HepG2 (cell line): ENCODE results near the gene TMEM221. TPM values are rescaled to one million over a fixed set of nuclear protein-coding genes. Genes with fewer than 3 reads are reported as not detected.

ENCODE experiments used
- ATAC-seq: fragments of 200-7000 bp; cut with Tn5 transposase; 3 replicates; pipeline ENCODE4 v1.9.1; 2020; ENCODE audit warnings: mild to moderate bottlenecking, moderate library complexity
- BruUV-seq: library from RNA; stranded (reverse); fragments of 400-500 nt; replicated peaks from 2 replicates; lab custom pipeline; 2021; lab: Mats Ljungman, UMichigan
- CTCF ChIA-PET: fragments of 300-600 bp; formaldehyde crosslinking; extraction: SDS; loops from one replicate; lab custom pipeline; 2021; ENCODE audit warnings: low total read pairs, inconsistent platforms, low intra/inter-chr PET ratio; lab: Yijun Ruan, JAX
- POLR2A ChIA-PET: fragments of 350-600 bp; sonication (Branson Sonifier 250); formaldehyde crosslinking; loops from one replicate; lab custom pipeline; 2020; ENCODE audit warnings: antibody characterized with exemption, inconsistent platforms; lab: Yijun Ruan, JAX
- DNase-seq: peaks from one replicate; pipeline ENCODE4 v3.0.0-alpha.2; 2015; ENCODE audit warnings: low spot score
- FAIRE-seq: peaks from 3 replicates; lab custom pipeline; 2011; peaks lifted over from hg19 to GRCh38; lab: Jason Lieb, UNC
- H2AFZ ChIP-seq: one replicate; pipeline ENCODE4 v1.6.1; 2011; ENCODE audit warnings: low read length, inconsistent platforms
- H3K27ac ChIP-seq: fragments of 300-600 bp; 3 replicates; pipeline ENCODE4 v1.8.0; 2011; ENCODE audit warnings: mixed run types, mild to moderate bottlenecking, mixed read lengths, low read length, inconsistent platforms; ENCODE audit not compliant: insufficient read depth; ENCODE audit errors: extremely low read length
- H3K27me3 ChIP-seq, 2 experiments: fragments of 200-600 bp in 1 of 2; 2 replicates in 1 of 2; 3 replicates in 1 of 2; pipeline versions ENCODE4 v1.6.0 to v1.8.0; 2011; ENCODE audit warnings: low read length in 2 of 2, mild to moderate bottlenecking in 2 of 2, moderate library complexity in 2 of 2, inconsistent platforms in 1 of 2; ENCODE audit not compliant: insufficient read depth in 2 of 2, control insufficient read depth in 1 of 2
- H3K36me3 ChIP-seq, 2 experiments: fragments of 200-600 bp in 1 of 2; replicated peaks in 1 of 2; 2 replicates in 1 of 2; 3 replicates in 1 of 2; pipeline versions ENCODE4 v1.5.1 to v1.8.0; 2011; ENCODE audit warnings: low read length in 2 of 2, inconsistent platforms in 1 of 2; ENCODE audit not compliant: insufficient read depth in 2 of 2, control insufficient read depth in 1 of 2
- H3K4me1 ChIP-seq: 2 replicates; pipeline ENCODE4 v1.5.1; 2012; ENCODE audit warnings: low read length, inconsistent platforms; ENCODE audit not compliant: insufficient read depth
- H3K4me2 ChIP-seq: 2 replicates; pipeline ENCODE4 v1.6.0; 2011; ENCODE audit warnings: low read depth, low read length, inconsistent platforms
- H3K4me3 ChIP-seq, 3 experiments: fragments of 200-600 bp in 1 of 3; sonication (generic), shearing (Covaris generic) in 1 of 3; replicated peaks in 1 of 3; 2 replicates each; pipeline ENCODE4 v1.5.1; 2011 to 2016; ENCODE audit warnings: low read length in 3 of 3, inconsistent platforms in 2 of 3, low read depth in 2 of 3, mild to moderate bottlenecking in 2 of 3, control low read depth in 1 of 3, mixed read lengths in 1 of 3; ENCODE audit not compliant: insufficient read depth in 1 of 3
- H3K79me2 ChIP-seq: one replicate; pipeline ENCODE4 v1.6.1; 2011; ENCODE audit warnings: low read length, inconsistent platforms; ENCODE audit not compliant: insufficient read depth
- H3K9ac ChIP-seq: 2 replicates; pipeline ENCODE4 v1.6.0; 2011; ENCODE audit warnings: mild to moderate bottlenecking, low read depth, low read length, inconsistent platforms; ENCODE audit not compliant: insufficient read depth
- H3K9me3 ChIP-seq: 2 replicates; pipeline ENCODE4 v1.5.1; 2012; ENCODE audit warnings: mild to moderate bottlenecking, low read length
- H4K20me1 ChIP-seq: 2 replicates; pipeline ENCODE4 v1.6.0; 2011; ENCODE audit warnings: inconsistent platforms, mild to moderate bottlenecking, low read length, moderate library complexity; ENCODE audit not compliant: insufficient read depth
- FOSL1 ChIP-seq: sonication (generic); formaldehyde crosslinking; IDR thresholded peaks from 2 replicates; pipeline ENCODE4 v1.9.0; 2021; ENCODE audit warnings: missing genetic modification reagents, borderline replicate concordance
- HNRNPK ChIP-seq: fragments of 200-400 bp; formaldehyde crosslinking; IDR thresholded peaks from 2 replicates; pipeline ENCODE4 v1.6.1; 2018; ENCODE audit warnings: low read length, low read depth, moderate library complexity, mild to moderate bottlenecking; ENCODE audit not compliant: poor library complexity, severe bottlenecking
- NFKB2 ChIP-seq: sonication (generic); formaldehyde crosslinking; IDR thresholded peaks from 2 replicates; pipeline ENCODE4 v1.4.0; 2020; ENCODE audit warnings: missing genetic modification reagents, borderline replicate concordance
- PAF1 ChIP-seq: IDR thresholded peaks from 2 replicates; pipeline ENCODE4 v1.6.1; 2016; ENCODE audit warnings: missing genetic modification reagents, missing compliant biosample characterization
- PHB2 ChIP-seq: fragments of 450-650 bp; IDR thresholded peaks from 2 replicates; pipeline ENCODE4 v1.6.1; 2018; ENCODE audit not compliant: partially characterized antibody
- ZFP1 ChIP-seq: IDR thresholded peaks from 2 replicates; pipeline ENCODE4 v1.6.1; 2016
- ZNF546 ChIP-seq: sonication (generic); formaldehyde crosslinking; conservative IDR thresholded peaks from 2 replicates; pipeline ENCODE4 v1.8.1; 2023; ENCODE audit warnings: mild to moderate bottlenecking, missing genetic modification reagents
- ZNF687 ChIP-seq: sonication (generic); formaldehyde crosslinking; IDR thresholded peaks from 2 replicates; pipeline ENCODE4 v1.5.1; 2020; ENCODE audit warnings: mild to moderate bottlenecking, missing genetic modification reagents, moderate library complexity
- WGBS: methylation state at CpG from one replicate; pipeline ENCODE4 v1.1.6; 2017; ENCODE audit warnings: low lambda C conversion rate; 5-methylcytosine and 5-hydroxymethylcytosine counted together
- in situ Hi-C: cut with HindIII; loops from 2 replicates; pipeline ENCODE4 v1.10.0; 2017; ENCODE audit warnings: low pct_unique_long_range_greater_than_20kb; ENCODE audit not compliant: extremely low pct_ligation_motif_present
- intact Hi-C: fragments of 100-400 bp; cut with micrococcal nuclease; formaldehyde crosslinking; loops from one replicate; pipeline ENCODE4 v1.10.0; 2022; ENCODE audit not compliant: unreplicated experiment
- polyA plus RNA-seq, 8 experiments: library from polyadenylated mRNA; depleted of rRNA in 3 of 8; stranded (reverse) in 7 of 8; unstranded in 1 of 8; fragments of >200 nt; fragmentation: Illumina TruSeq in 4 of 8; extraction: Trizol in 4 of 8; gene quantifications; 2 replicates each; pipeline versions ENCODE4 v1.2.1 to v1.2.3, GENCODE V29; 2011 to 2016; ENCODE audit warnings: low read depth in 4 of 8, missing spikeins in 1 of 8, mixed read lengths in 1 of 8; ENCODE audit not compliant: insufficient read depth in 1 of 8
- total RNA-seq, 5 experiments: library from RNA; depleted of rRNA; stranded (reverse); fragments of >200 nt; fragmentation: Illumina TruSeq; extraction: Trizol; gene quantifications; 2 replicates each; pipeline ENCODE4 v1.2.3, GENCODE V29; 2016; ENCODE audit warnings: low read depth in 1 of 5

The TMEM221 gene
- total and polyA plus RNA-seq, 2 of the 13 experiments (the other 11 are each of a cell fraction or from before 2014, with no cell fraction given): 0.33 to 0.77 TPM

- ChIA-PET POLR2A (interaction anchor here (1.2 to 2.0 kb wide), 2 partner anchors 27 to 66 kb away, joined by 3 to 5 read pairs; partner anchors contain the start of gene BST2), CTCF (no interaction called here)
- H2AFZ ChIP-seq: no peak overlapping the region
- intact Hi-C loops (no loop called here), in situ Hi-C loops (no loop called here)
- DNase-seq (no peak), ATAC-seq (no peak), FAIRE-seq (no peak)
- H3K9ac ChIP-seq: peak overlapping the region; percentile 69
- H3K36me3 ChIP-seq: peaks cover 0 to 2% of the 10 kb centered on the region in 2 experiments; a peak in 1 of 5 replicates
- H4K20me1 ChIP-seq: no peaks in the 10 kb centered on the region
- peaks cover 9% of the 10 kb centered on the region for H3K79me2 ChIP-seq
- H3K4me3 ChIP-seq: peak overlapping the region; percentile 76 to 97 (median 85)
- H3K9me3 ChIP-seq: no peaks in the 10 kb centered on the region
- WGBS: 64% methylated on average over 9 of the region's 12 CpGs
- peaks cover 0 to 10% of the 10 kb centered on the region in 2 experiments; a peak in 2 of 5 replicates for H3K27me3 ChIP-seq
- H3K27ac ChIP-seq: no peak overlapping the region
- peaks cover 66% of the 10 kb centered on the region for H3K4me1 ChIP-seq
- TSS peak; percentile 49 for BruUV-seq
- H3K4me2 ChIP-seq: peak overlapping the region; percentile 95
- TF ChIP-seq ZFP1 (CRISPR knock-in tag) (no peak), ZNF687 (CRISPR knock-in tag) (peak; percentile 38), HNRNPK (no peak), ZNF546 (CRISPR knock-in tag) (no peak), PAF1 (no peak), PHB2 (no peak), FOSL1 (CRISPR knock-in tag) (no peak), NFKB2 (CRISPR knock-in tag) (no peak)
Observed at GRCh38 chr19:17471410-17472125, 23.1 kb upstream of the TMEM221 start.
